HG03108 (cell line): ENCODE results near the gene PABPN1.

Experiments
- ATAC-seq: cut with Tn5 transposase; IDR thresholded peaks from one replicate; pipeline ENCODE4 v1.9.1; 2021; ENCODE audit warnings: moderate library complexity; ENCODE audit not compliant: unreplicated experiment

The PABPN1 gene

DNA sequence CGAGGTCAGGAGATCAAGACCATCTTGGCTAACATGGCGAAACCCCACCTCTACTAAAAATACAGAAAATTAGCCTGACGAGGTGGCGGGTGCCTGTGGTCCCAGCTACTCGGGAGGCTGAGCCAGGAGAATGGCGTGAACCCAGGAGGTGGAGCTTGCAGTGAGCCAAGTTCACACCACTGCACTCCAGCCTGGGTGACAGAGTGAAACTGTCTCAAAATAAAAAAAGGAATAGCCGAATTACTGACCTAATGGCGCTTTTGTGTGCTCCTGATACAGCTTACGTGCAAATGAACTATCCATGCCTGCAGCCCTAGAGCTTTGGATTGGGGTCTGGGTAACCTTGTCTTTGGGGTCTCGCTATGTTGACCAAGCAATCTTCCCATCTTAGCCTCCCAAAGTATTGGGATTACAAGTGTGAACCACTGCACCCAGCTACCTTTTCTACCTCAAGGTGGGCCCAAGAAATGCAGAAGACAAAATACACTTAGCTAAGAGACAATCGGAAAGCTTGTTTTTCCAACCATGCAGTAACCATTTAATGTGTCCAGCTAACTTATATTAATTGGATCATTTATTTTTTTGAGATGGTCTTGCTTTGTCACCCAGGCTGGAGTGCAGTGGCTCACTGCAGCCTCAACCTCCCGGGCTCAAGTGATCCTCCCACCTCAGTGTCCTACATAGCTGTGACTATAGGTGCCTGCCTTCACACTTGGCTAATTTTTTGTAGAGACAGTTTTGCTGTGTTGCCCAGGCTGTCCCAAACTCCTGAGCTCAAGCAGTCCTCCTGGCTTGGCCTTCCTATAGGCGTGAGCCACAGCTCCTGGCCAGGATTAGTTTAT lies 5.5 kb downstream of the PABPN1 start:
- no peak for ATAC-seq

DNA sequence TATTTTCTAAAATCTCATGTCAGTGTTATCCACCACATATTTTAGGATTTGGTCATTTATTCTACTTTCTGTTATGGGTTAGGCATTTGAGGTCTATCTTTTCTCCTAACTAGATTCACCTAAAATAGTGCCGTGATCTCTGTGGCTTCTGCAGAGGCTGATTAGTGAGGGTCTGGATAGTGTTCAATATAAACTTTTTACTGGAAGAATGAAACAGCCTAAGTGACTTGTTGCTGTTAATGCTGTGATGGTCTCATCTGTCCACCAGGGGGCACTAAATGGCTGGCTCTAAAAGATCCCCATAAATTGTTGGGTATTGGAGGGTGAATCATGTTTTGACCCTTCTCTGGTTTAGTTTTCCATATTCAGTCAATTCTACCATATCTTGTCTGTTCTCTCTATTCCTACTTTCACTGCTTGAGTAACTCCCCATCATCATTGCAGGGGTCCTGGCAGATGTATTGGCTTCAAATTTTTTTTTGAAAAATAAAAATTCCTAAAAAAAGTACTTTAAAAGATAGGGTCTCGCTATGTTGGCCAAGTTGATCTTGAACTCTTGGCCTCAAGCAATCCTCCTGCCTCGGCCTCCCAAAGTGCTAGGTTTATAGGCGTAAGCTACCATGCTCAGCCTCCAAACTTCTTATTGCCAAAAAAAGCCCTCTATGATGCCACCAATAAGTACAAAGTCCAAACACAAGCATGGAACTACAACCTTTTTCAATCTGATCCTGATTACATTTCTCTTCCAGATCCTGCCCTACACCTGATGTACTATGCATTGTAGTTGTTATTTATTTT lies 6.9 kb downstream of the PABPN1 start:
- ATAC-seq = no peak

DNA sequence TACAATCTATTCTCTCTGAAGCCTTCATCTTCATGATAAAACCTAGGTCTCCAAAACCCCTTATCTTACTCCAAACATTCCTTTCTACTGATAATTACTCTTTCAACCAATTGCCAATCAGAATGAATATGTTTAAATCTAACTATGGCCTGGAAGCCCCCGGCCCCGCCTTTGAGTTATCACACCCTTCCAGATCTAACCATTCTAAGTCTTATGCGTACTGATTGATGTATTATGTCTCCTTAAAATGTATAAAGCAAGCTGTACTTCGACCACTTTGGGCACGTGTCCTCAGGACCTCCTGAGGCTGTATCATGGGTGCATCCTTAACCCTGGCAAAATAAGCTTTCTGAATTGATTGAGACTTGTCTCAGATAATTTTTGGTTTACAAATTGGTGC lies 14.4 kb downstream of the PABPN1 start:
- ATAC-seq = no peak

DNA sequence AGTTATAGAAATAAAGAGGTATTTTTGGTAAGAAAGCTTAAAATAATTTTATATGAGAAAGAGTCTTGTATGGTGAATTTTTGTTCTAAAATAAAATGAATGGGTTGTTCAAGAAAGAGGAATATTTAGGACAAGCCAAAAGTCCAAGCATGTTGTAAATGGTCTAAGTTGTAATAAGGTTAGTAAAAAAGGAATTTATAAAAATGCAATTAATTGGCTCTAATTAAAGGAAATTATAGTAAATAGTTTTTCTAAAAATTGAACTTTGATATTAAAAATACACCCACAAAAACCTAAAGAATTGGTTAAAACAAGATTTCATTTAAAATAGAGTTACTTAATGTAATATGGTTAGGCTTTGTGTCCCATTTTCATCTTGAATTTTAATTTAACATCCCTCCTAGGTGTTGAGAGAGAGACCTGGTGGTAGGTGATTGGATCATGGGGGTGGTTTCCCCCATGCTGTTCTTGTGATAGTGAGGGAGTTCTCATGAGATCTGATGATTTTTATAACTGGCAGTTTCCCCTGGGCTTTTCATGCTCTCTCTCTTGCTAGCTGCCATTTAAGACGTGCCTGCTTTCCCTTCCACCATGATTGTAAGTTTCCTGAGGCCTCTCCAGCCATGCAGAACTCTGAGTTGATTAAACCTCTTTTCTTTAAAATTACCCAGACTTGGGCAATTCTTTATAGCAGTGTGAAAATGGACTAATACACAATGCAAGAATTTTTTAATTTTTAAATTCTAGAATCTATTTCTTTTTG lies 18.4 kb downstream of the PABPN1 start:
- no peak for ATAC-seq

DNA sequence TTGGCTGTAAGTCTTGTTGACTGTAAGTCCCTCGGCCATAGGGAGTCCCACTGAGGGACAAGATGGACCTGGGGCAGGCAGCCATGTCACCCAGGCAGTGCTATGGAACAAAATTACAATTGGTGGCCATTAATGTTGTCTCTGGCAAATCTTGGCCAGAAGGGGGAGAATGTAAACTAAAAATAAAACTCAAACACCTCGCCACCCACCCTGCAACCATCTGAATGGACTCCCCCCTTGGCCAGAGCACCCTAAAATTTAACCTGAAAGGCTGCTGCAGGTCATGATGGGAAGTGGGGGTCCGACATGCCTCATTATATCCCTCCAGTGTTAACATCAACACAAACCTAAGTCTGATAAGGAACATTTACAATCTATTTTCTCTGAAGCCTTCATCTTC lies 23.2 kb downstream of the PABPN1 start:
- no peak for ATAC-seq

DNA sequence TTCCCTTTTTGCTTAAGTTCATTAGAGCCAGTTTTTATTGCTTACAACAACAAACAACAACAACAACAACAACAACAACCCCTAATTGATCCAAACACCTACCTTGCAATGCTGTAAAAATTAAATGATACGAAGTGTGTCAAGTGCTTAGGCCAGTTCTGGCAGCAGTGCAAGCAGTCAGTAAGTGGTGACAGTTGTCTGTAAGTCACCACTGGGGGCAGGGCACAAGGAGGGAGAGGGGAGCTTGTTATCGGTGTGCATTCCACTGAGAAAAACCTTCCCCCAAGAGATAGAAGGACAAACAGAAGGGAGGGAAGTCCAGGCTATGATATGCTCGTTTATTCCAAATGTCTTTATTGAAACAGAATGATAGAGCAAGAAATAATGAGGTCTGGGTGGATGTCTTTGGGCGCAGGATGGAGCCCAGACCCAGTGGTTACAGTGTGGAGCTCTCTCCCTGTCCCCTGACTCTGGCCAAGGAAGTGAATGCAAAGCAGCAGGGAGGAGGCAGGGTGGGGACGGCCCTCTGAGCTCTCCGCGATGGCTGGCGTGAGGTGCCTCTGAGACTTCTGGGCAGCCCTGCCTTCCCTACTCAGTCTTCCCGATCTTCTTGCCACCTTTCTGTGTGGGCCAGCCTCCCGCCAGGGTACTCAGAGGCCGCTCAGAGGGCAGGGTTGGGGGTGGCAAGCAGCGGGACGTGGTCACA lies 24.9 kb downstream of the PABPN1 start:
- no peak for ATAC-seq

DNA sequence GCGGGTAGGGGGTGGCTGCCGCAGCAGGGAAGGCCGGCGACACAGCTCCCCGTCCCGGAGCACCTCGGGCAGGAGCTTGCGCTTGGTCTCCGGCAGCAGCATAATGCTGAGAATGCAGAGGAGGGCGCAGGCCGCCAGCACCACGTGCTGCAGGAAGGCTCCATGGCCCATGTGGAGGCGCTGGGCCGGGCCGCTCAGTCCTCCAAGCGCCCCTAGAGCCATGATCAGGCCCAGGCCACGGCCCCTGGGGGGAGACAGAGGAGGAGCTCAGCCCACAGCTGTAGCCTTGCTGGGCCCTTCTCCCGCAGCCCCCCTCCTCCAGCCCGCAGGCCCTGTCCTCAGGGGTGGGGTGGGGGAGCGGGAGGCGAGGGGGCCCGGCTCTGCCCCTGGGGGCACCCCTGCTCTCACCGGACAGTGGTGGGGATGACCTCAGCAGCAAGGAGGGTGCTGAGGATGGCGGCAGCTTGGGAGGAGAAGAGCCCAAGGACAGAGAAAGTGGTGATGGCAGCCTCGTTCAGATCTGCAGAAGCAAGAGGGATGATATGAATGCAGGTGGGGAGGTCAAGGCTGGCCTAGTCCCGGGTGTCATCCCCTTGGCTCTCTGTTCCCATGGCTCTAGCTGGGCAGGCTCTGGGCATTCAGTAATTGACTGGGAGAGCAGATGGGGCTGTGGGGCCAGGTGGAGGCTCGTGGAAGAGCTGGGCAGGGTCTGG lies 25.6 kb downstream of the PABPN1 start:
- no peak for ATAC-seq

DNA sequence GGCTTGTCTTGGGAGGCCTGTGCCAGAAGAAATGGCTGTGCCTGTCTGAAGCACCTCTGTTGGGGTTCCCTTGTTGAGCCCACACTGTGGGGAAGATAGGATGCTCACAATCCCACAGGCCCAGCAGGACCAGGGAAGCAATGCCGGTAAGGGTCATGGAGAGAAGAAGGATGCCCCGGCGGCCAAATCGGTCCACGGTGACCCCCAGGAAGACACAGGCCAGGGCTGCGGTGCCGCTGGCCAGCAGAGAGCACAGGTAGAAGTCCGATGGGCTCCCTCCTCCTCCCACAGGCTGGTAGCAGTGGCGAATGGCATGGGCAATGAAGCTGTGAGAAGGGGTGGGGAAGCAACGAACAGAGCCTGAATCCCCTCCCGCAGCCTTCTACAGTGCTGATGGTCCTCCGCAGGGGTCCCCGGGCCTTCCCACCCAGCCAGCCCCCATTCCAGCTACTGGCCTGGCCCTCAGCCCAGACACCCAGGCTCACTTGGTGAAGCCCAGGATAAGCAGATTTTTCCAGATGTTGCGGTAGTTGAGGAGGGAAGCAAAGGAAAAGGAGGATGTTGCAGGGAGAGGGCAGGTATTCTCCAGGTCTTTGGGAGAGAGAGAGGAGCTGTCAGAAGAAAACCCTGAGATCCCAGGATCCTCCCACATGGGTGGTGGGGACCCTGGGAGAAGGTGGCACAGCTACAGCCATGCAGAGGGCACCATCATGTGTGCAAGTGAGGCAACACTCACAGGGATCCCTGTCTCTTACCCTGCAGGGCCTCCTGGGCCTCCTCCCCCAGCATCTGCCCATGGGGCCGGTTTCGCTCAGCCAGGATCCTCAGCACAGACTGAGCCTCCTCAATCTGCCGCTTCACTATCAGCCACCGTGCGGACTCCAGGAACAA lies 26.4 kb downstream of the PABPN1 start:
- ATAC-seq = no peak

DNA sequence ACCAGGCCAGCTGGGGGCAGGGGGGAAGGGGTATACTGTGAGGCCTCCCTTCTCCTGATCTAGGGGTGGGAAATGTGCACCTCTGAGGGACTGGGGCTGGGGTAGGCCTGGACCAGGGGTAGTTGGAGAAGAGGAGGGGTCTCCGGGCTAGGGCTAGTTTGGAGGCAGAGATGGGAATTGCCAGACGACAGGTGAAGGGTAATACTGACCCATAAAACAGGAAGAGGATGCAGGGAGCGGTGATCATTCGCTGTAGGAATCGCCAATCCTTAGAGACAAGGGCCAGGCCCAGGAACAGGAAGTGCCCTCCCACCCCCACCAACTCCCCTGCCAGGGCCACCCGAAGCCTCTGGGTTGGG lies 27.0 kb downstream of the PABPN1 start:
- ATAC-seq = no peak

DNA sequence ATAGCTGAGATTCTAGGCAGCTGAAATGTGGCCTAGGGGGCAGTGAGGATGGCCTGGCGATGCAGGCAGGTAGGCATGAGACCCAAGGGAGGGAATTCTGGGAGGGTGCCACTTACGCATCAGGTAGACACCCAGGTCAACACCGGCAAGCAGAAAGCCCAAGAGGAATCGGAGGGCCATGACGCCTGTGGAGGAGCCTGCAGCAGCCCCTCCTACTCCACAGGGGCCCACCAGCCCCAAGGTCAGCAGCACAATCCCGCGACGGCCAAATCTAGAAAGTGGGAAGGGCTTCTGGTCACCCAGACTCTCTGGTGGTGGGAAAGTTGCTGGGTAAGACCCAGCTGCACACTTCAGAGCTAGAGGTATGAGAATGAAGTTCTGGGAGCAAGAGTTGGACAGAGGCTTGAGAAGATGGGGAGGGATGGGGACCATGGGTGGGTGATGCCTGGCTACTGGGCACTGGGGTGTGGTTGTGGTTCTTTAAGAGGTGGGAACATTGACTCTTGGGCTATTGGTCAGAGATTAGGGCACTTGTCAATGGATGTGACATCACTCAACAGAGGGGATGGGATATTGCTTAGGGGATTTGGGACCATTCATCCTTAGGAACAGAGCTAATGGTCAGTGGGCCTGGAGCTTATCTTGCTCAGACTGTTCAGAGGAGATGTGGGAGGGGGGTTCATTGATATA lies 28.0 kb downstream of the PABPN1 start:
- no peak for ATAC-seq

DNA sequence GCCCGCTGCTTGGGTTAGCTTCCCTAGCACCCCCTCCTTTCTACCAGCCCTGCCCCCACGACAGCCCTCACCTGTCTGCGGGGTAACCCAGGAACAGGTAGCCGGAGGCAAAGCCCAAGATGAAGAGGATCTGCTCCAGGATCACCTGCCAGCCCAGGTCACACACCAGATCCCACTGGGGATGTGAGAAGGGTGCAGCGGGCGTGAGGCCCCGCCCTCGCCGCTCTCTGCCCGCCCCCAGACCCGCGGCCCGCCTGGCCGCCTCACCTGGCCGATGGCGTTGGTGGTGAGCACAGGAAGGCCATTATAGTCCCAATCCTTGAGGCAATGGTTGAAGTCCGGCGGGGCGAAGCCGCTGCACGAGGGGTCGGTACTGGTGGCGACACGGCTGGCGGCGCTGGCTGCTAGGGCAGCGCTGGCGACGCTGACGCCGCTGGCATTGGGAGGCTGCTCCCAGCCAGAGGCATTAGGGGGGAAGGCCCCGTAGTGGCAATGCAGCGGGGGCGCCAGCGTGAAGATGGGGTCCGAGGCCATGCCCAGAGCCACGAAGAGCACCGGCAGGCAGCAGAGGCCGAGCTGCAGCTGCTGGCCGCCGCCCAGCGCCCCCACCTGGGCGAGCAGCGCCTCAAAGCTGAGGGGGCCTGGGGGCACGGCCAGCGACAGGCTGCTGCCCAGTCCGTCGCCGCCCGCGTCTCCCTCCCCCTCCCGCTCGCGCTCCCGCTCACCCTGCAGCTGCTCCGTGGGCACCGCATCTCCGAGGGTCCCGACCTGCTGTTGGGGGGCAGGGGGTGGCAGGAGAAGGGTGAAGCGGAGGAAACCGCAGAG lies 30.6 kb downstream of the PABPN1 start:
- ATAC-seq = no peak

DNA sequence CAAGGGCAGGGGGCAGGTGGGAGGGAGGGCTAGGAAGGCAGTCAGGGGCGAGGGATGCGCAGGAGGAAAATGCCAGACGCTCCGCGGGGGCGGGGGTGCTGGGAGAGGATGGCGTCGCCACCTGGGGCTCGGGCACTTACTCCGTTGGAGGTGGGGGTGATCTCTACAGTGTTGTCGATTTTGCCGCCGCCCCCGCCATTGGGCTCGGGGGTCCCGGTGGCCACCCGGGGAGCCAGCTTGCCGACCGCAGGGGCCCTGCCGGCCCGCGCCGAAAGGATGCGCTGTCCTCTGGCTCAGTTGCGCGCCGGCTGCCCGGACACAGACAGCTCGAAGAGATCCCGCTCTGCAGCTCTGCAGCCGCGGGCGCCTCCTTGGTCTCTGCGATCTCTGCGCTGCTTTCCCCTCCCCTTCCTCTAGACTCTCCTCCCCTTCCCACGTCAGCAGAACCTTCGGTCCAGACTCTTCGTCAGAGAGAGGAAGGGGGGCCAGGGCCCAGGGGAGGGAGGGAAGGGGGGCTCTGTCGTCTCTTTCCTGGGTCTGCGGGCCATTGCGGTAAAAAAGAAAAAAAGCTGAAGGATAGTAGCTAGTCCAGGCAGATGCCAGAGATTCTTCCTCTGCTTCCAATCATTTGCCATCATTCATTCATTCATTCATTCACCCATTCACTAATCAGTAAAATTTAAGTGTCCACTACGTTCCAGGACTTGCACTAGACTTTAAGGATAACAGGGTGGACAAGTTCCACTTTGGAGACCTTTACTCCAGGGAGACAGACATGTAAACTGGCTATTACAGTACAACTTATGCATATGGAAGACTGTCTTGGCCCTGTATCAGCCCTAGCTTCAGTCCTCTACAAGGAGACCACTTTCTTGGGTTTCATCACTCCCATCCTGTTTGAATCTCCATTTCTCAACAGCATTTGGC lies 31.5 kb downstream of the PABPN1 start, which contains the start of gene SLC22A17:
Gene SLC22A17, minus strand, starts transcription at position 382 of the 927 bp plus-strand sequence.
- ATAC-seq = no peak

DNA sequence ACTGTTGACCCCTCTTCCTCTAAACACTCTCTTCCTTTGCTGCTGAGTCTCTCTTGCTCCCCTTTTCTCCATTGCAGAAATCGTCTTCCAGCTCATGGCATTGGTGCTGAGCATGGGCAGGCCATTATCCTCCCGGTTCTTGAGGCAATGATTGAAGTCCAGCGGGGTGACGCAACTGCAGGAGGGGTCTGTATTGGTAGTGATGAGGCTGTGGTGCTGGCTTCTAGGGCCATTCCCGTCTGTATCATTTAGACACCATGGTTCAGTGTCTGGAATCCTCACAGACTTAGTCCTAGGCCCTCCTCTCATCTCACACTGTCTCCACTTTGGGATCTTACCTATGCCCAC lies 32.1 kb downstream of the PABPN1 start:
- ATAC-seq = no peak

DNA sequence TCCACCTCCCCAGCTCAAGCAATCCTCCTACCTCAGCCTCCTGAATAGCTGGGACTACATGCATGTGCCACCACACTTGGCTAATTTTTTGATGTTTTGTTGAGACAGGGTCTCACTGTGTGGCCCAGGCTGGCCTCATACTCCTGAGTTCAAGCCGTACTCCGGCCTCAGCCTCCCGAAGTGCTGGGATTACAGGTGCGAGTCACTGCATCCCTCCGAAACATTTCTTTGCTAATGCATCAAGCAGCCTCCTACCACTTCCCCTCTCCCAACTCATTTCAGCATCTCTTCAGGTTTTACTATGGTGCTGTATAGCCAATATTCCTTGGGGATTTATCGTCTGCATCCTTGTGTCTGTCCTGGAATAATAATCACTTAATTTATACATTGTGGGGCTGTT lies 33.7 kb downstream of the PABPN1 start:
- no peak for ATAC-seq

DNA sequence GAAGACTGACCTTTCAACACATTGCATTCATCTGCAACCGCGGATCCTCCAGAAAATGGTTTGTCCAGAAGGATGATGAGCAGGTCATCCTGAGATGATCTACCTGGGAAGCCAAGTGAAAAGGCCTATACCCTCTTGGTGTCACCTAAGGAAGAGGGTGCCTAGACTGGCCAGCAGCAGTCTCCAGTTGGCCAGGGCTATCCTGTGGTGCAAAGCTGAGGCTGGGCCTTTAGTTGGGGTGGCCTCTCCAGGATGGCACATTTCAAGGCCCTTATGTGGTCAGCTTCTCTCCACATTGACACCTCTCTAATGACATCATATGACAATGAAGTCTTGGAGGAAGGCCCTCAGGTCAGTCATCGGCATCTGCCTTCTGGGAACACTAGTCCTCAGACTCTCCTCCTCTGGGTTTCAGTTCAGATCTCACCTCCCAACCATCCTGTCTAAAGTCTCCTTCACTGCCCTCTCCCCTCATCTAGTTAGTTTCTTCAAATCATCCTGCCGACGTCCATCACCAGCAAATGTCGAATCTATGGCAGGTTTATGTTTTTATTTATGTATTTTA lies 34.7 kb downstream of the PABPN1 start:
- ATAC-seq = no peak

DNA sequence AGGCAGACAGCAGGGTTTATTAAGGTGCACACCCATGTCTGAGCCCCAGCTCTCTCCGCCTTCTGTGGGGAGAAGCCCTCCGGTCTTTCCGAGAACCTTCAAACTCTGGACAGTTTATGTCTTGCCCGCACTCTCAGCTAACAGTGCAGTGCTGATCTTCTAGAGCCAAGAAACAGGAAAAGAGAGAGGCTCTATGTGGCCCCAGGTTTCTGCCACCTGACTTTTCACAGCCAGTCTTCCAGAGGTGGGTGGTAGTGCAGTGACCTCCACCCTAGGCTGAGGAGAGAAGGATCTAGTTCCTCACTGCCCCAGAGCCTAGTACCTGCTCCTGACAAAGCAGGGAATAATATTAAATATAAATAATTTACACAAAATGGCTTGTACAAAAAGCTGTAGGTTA lies 35.4 kb downstream of the PABPN1 start:
- ATAC-seq = no peak

DNA sequence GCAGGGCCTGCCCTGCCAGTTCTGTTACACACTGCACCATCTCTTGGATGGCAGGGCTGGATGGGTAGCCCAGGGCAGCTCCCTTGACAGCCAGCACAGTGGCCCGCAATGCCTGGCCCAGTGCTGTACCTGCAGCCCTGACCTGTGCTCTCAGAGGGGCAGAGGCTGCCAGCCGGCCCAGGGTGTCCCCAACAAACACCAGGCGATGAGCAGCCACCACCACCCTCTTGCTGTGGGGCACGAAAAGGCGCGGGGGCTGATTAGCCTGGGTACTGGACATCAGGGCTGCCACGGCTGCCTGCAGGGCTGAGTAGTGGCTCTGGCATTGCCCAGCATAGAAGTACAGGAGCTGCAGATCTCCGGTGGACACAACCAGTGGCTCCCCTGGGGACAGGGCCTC lies 36.0 kb downstream of the PABPN1 start:
- no peak for ATAC-seq
